ENCODE data around the gene CBL. TPM values are rescaled to one million over a fixed set of nuclear protein-coding genes. Genes with fewer than 3 reads are reported as not detected.
A peak's percentile ranks its signal among the peaks of the same experiment; 100 is the strongest.

The CBL gene
- total and polyA plus RNA-seq, 2 experiments from 2014 or later = 31.6 to 67.6 TPM

DNA sequence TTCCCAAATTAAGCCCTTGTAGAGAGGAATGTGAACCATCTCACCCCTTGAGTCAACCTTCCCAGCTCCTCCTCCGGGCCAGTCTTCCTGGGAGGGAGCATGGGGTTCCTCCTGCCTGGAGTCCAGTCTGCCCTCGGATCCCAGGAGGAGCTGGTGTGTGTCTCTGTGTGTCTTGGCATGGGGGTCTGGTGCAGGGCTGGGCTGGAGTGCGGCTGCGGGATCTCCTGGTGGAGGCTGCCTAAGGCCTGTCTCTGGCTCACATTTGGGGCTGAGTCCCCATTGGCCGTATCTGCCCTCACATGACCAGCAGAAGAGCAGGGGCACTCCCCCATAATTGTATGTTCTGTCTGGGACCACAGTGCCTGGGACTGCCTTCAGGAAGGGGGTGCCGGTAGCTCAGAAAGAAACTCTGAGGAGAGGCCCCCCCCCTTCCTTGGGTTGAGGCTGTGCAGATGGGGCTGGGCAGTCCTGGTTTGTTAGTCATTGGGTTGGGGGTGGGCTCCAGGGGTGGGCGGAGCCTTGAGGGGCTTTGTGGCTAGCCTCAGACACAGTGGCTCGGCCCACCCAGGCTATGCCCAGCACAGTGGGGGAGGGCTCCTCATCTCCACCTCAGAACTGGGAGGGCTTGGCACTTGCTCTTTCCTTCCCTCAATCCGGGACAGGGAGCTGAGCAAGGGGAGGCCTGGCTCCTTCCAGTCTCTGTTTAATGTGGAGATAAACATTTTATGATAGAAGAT, 131.6 kb downstream of the CBL start:
- Histone ChIP-seq H2AFZ (no peak overlapping the region), H3K4me1 (ENCODE audit: insufficient read depth) (peaks cover 46% of the 10 kb centered on the region), H3K36me3 (ENCODE audit: insufficient read depth) (no peaks in the 10 kb centered on the region; the same call in 1 of the 2 replicates), H3F3A (replicated peaks; ENCODE audit: low read depth) (peaks cover 23% of the 10 kb centered on the region), H3K79me2 (replicated peaks; ENCODE audit: insufficient read depth) (peaks cover 22% of the 10 kb centered on the region), H3K4me3 (peak overlapping the region; percentile 76), H4K20me1 (replicated peaks; ENCODE audit: insufficient read depth) (no peaks in the 10 kb centered on the region), H3K4me2 (peak overlapping the region; percentile 79), H3K27ac (ENCODE audit: low read depth) (peak overlapping the region; percentile 75), H3K27me3 (ENCODE audit: insufficient read depth) (peaks cover 41% of the 10 kb centered on the region), H3K9me2 (ENCODE audit: insufficient read depth) (no peaks in the 10 kb centered on the region)
- peak overlapping the region; percentile 90 for H3K27ac Mint-ChIP-seq
- H3K36me3 Mint-ChIP-seq (ENCODE audit: low read depth) = peaks cover 16% of the 10 kb centered on the region; the same call in 2 of the 3 replicates
- H3K4me3 Mint-ChIP-seq = peak overlapping the region; percentile 100
- H3K27me3 Mint-ChIP-seq (ENCODE audit: insufficient read depth, low read depth, poor library complexity) = peaks cover 45% of the 10 kb centered on the region
- ATAC-seq = peak; percentile 15
- no peaks in the 10 kb centered on the region; the same call in 2 of the 3 replicates for H3K9me3 Mint-ChIP-seq
- DNase-seq (ENCODE audit: low spot score) = peak; percentile 84
- H3K4me1 Mint-ChIP-seq = peaks cover 59% of the 10 kb centered on the region
- TF ChIP-seq POLR2AphosphoS5 (IDR thresholded peaks at IDR 0.05; ENCODE audit: low read depth) = peak; percentile 51
- no peak for TF ChIP-seq CREB1 (CRISPR knock-in tag; IDR thresholded peaks at IDR 0.05; ENCODE audit: low read depth)
- TF ChIP-seq EZH2 (IDR thresholded peaks at IDR 0.05; ENCODE audit: low read depth, unreplicated experiment) = no peak
- TF ChIP-seq, protein P1, sequence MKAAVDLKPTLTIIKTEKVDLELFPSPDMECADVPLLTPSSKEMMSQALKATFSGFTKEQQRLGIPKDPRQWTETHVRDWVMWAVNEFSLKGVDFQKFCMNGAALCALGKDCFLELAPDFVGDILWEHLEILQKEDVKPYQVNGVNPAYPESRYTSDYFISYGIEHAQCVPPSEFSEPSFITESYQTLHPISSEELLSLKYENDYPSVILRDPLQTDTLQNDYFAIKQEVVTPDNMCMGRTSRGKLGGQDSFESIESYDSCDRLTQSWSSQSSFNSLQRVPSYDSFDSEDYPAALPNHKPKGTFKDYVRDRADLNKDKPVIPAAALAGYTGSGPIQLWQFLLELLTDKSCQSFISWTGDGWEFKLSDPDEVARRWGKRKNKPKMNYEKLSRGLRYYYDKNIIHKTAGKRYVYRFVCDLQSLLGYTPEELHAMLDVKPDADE (IDR thresholded peaks at IDR 0.05) = no peak
- TF ChIP-seq, protein P2, sequence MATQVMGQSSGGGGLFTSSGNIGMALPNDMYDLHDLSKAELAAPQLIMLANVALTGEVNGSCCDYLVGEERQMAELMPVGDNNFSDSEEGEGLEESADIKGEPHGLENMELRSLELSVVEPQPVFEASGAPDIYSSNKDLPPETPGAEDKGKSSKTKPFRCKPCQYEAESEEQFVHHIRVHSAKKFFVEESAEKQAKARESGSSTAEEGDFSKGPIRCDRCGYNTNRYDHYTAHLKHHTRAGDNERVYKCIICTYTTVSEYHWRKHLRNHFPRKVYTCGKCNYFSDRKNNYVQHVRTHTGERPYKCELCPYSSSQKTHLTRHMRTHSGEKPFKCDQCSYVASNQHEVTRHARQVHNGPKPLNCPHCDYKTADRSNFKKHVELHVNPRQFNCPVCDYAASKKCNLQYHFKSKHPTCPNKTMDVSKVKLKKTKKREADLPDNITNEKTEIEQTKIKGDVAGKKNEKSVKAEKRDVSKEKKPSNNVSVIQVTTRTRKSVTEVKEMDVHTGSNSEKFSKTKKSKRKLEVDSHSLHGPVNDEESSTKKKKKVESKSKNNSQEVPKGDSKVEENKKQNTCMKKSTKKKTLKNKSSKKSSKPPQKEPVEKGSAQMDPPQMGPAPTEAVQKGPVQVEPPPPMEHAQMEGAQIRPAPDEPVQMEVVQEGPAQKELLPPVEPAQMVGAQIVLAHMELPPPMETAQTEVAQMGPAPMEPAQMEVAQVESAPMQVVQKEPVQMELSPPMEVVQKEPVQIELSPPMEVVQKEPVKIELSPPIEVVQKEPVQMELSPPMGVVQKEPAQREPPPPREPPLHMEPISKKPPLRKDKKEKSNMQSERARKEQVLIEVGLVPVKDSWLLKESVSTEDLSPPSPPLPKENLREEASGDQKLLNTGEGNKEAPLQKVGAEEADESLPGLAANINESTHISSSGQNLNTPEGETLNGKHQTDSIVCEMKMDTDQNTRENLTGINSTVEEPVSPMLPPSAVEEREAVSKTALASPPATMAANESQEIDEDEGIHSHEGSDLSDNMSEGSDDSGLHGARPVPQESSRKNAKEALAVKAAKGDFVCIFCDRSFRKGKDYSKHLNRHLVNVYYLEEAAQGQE (IDR thresholded peaks at IDR 0.05; ENCODE audit: unreplicated experiment) = no peak
- TF ChIP-seq JUNB (IDR thresholded peaks at IDR 0.05; ENCODE audit: unreplicated experiment) = no peak
- TF ChIP-seq EZH2phosphoT487 (IDR thresholded peaks at IDR 0.05; ENCODE audit: unreplicated experiment) = no peak
- TF ChIP-seq, protein P3, sequence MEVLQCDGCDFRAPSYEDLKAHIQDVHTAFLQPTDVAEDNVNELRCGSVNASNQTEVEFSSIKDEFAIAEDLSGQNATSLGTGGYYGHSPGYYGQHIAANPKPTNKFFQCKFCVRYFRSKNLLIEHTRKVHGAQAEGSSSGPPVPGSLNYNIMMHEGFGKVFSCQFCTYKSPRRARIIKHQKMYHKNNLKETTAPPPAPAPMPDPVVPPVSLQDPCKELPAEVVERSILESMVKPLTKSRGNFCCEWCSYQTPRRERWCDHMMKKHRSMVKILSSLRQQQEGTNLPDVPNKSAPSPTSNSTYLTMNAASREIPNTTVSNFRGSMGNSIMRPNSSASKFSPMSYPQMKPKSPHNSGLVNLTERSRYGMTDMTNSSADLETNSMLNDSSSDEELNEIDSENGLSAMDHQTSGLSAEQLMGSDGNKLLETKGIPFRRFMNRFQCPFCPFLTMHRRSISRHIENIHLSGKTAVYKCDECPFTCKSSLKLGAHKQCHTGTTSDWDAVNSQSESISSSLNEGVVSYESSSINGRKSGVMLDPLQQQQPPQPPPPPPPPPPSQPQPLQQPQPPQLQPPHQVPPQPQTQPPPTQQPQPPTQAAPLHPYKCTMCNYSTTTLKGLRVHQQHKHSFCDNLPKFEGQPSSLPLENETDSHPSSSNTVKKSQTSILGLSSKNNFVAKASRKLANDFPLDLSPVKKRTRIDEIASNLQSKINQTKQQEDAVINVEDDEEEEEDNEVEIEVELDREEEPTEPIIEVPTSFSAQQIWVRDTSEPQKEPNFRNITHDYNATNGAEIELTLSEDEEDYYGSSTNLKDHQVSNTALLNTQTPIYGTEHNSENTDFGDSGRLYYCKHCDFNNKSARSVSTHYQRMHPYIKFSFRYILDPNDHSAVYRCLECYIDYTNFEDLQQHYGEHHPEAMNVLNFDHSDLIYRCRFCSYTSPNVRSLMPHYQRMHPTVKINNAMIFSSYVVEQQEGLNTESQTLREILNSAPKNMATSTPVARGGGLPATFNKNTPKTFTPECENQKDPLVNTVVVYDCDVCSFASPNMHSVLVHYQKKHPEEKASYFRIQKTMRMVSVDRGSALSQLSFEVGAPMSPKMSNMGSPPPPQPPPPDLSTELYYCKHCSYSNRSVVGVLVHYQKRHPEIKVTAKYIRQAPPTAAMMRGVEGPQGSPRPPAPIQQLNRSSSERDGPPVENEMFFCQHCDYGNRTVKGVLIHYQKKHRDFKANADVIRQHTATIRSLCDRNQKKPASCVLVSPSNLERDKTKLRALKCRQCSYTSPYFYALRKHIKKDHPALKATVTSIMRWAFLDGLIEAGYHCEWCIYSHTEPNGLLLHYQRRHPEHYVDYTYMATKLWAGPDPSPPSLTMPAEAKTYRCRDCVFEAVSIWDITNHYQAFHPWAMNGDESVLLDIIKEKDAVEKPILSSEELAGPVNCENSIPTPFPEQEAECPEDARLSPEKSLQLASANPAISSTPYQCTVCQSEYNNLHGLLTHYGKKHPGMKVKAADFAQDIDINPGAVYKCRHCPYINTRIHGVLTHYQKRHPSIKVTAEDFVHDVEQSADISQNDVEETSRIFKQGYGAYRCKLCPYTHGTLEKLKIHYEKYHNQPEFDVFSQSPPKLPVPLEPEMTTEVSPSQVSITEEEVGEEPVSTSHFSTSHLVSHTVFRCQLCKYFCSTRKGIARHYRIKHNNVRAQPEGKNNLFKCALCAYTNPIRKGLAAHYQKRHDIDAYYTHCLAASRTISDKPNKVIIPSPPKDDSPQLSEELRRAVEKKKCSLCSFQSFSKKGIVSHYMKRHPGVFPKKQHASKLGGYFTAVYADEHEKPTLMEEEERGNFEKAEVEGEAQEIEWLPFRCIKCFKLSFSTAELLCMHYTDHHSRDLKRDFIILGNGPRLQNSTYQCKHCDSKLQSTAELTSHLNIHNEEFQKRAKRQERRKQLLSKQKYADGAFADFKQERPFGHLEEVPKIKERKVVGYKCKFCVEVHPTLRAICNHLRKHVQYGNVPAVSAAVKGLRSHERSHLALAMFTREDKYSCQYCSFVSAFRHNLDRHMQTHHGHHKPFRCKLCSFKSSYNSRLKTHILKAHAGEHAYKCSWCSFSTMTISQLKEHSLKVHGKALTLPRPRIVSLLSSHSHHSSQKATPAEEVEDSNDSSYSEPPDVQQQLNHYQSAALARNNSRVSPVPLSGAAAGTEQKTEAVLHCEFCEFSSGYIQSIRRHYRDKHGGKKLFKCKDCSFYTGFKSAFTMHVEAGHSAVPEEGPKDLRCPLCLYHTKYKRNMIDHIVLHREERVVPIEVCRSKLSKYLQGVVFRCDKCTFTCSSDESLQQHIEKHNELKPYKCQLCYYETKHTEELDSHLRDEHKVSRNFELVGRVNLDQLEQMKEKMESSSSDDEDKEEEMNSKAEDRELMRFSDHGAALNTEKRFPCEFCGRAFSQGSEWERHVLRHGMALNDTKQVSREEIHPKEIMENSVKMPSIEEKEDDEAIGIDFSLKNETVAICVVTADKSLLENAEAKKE (CRISPR knock-in tag; IDR thresholded peaks at IDR 0.05) = no peak
- no peak for TF ChIP-seq NANOG (IDR thresholded peaks at IDR 0.05; ENCODE audit: borderline replicate concordance)

Measured in GM23338 (cell line).